ENCODE data around the gene IL13RA2. TPM values are rescaled to one million over a fixed set of nuclear protein-coding genes. Genes with fewer than 3 reads are reported as not detected.

The IL13RA2 gene
- total and polyA plus RNA-seq, 9 of the 15 experiments (the other 6 are each of a cell fraction or from before 2014, with no cell fraction given), result 0.06 to 0.18 (median 0.15) TPM; not detected in 6

DNA sequence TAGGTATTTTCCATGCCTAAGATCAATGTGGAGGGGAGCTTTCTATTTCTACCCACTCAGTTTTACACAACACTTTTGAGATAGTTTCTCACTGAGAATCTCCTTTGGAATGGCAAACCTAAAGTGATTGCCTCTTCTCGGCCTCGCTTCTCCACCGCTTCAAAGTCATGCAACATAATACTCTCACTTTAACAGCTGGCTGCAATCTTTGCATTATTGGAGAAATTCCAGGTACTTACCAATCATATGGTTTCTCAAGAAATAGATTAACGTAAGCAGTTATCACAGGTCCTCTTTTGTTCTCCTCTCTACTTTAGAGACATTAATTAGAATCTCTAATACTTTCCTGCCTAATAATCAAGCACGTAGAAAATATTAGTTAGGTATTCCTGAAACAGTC, 3.7 kb upstream of the IL13RA2 start:
- no peaks in the 10 kb centered on the region for H4K20me1 ChIP-seq (replicated peaks; ENCODE audit: control insufficient read depth, insufficient read depth, low read length)

More for the DNA sequence above, 3.7 kb upstream of the IL13RA2 start:
- no peak overlapping the region for H3K9ac ChIP-seq (ENCODE audit: insufficient read depth in 1 of 2, low read depth in 2 of 2, low read length in 2 of 2)
- no peaks in the 10 kb centered on the region for H3K9me1 ChIP-seq (ENCODE audit: control insufficient read depth, insufficient read depth, low read length)
- BruUV-seq (replicated peaks), result no TSS peak
- no peaks in the 10 kb centered on the region for H3K27me3 ChIP-seq (ENCODE audit: control insufficient read depth in 2 of 2, insufficient read depth in 2 of 2, low read length in 2 of 2)
- H3K79me2 ChIP-seq (ENCODE audit: control insufficient read depth, insufficient read depth, low read length), result no peaks in the 10 kb centered on the region
- DNase-seq (ENCODE audit: extremely low read depth in 1 of 4, low spot score in 3 of 4) (no peak), FAIRE-seq (no peak), ATAC-seq (no peak)
- H3K4me2 ChIP-seq (ENCODE audit: insufficient read depth, low read length), result no peak overlapping the region
- 0% methylated on average over 5 of the region's 5 CpGs for WGBS (ENCODE audit: insufficient coverage, low coverage, missing lambda C conversion rate)
- no peaks in the 10 kb centered on the region for H3K4me1 ChIP-seq (replicated peaks in 1 of 2; ENCODE audit: control insufficient read depth in 2 of 2, insufficient read depth in 2 of 2, low read length in 2 of 2)
- intact Hi-C loops (cut with micrococcal nuclease) (no loop called here), in situ Hi-C loops (cut with MboI) (no loop called here)
- ChIA-PET POLR2A (no interaction called here), CTCF (ENCODE audit: low intra/inter-chr PET ratio) (no interaction called here)
- H3K9me3 ChIP-seq (replicated peaks; ENCODE audit: control insufficient read depth, insufficient read depth, low read depth, low read length), result no peaks in the 10 kb centered on the region
- H3K4me3 ChIP-seq, result no peak overlapping the region
- no peak overlapping the region for H3K27ac ChIP-seq (ENCODE audit: extremely low read depth, low read depth, low read length)
- no peak for TF ChIP-seq RFX7 (CRISPR knock-in tag; IDR thresholded peaks at IDR 0.05)
- no peak for TF ChIP-seq ZNF707 (CRISPR knock-in tag; conservative IDR thresholded peaks at IDR 0.05)
- no peak for TF ChIP-seq RBM22 (IDR thresholded peaks at IDR 0.05; ENCODE audit: low read depth, low read length, poor library complexity, severe bottlenecking)
- TF ChIP-seq, protein P1, sequence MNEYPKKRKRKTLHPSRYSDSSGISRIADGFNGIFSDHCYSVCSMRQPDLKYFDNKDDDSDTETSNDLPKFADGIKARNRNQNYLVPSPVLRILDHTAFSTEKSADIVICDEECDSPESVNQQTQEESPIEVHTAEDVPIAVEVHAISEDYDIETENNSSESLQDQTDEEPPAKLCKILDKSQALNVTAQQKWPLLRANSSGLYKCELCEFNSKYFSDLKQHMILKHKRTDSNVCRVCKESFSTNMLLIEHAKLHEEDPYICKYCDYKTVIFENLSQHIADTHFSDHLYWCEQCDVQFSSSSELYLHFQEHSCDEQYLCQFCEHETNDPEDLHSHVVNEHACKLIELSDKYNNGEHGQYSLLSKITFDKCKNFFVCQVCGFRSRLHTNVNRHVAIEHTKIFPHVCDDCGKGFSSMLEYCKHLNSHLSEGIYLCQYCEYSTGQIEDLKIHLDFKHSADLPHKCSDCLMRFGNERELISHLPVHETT (CRISPR knock-in tag; conservative IDR thresholded peaks at IDR 0.05 in 1 of 2, IDR thresholded peaks at IDR 0.05 in 1 of 2), result no peak
- TF ChIP-seq ZFX (CRISPR knock-in tag; IDR thresholded peaks at IDR 0.05), result no peak
- TF ChIP-seq, protein P2, sequence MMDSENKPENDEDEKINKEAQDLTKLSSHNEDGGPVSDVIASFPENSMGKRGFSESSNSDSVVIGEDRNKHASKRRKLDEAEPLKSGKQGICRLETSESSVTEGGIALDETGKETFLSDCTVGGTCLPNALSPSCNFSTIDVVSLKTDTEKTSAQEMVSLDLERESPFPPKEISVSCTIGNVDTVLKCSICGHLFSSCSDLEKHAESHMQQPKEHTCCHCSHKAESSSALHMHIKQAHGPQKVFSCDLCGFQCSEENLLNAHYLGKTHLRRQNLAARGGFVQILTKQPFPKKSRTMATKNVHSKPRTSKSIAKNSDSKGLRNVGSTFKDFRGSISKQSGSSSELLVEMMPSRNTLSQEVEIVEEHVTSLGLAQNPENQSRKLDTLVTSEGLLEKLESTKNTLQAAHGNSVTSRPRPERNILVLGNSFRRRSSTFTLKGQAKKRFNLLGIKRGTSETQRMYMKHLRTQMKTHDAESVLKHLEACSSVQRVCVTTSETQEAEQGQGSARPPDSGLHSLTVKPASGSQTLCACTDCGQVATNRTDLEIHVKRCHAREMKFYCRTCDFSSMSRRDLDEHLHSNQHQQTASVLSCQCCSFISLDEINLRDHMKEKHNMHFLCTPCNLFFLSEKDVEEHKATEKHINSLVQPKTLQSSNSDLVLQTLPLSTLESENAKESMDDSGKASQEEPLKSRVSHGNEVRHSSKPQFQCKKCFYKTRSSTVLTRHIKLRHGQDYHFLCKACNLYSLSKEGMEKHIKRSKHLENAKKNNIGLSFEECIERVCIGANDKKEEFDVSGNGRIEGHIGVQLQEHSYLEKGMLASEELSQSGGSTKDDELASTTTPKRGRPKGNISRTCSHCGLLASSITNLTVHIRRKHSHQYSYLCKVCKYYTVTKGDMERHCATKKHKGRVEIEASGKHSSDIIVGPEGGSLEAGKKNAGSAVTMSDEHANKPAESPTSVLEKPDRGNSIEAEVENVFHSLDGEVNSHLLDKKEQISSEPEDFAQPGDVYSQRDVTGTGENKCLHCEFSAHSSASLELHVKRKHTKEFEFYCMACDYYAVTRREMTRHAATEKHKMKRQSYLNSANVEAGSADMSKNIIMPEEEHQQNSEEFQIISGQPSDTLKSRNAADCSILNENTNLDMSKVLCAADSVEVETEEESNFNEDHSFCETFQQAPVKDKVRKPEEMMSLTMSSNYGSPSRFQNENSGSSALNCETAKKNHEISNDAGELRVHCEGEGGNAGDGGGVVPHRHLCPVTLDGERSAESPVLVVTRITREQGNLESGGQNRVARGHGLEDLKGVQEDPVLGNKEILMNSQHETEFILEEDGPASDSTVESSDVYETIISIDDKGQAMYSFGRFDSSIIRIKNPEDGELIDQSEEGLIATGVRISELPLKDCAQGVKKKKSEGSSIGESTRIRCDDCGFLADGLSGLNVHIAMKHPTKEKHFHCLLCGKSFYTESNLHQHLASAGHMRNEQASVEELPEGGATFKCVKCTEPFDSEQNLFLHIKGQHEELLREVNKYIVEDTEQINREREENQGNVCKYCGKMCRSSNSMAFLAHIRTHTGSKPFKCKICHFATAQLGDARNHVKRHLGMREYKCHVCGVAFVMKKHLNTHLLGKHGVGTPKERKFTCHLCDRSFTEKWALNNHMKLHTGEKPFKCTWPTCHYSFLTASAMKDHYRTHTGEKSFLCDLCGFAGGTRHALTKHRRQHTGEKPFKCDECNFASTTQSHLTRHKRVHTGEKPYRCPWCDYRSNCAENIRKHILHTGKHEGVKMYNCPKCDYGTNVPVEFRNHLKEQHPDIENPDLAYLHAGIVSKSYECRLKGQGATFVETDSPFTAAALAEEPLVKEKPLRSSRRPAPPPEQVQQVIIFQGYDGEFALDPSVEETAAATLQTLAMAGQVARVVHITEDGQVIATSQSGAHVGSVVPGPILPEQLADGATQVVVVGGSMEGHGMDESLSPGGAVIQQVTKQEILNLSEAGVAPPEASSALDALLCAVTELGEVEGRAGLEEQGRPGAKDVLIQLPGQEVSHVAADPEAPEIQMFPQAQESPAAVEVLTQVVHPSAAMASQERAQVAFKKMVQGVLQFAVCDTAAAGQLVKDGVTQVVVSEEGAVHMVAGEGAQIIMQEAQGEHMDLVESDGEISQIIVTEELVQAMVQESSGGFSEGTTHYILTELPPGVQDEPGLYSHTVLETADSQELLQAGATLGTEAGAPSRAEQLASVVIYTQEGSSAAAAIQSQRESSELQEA (IDR thresholded peaks at IDR 0.05; ENCODE audit: low read depth), result no peak
- no peak for TF ChIP-seq ZBTB1 (CRISPR knock-in tag; IDR thresholded peaks at IDR 0.05; ENCODE audit: borderline replicate concordance, low read depth)
- TF ChIP-seq HLTF (IDR thresholded peaks at IDR 0.05), result no peak
- H3K36me3 ChIP-seq (ENCODE audit: control insufficient read depth, insufficient read depth, low read length), result no peaks in the 10 kb centered on the region
- H2AFZ ChIP-seq (ENCODE audit: low read depth, low read length), result no peak overlapping the region
